ENCODE results near the gene ELMOD1. TPM values are rescaled to one million over a fixed set of nuclear protein-coding genes. Genes with fewer than 3 reads are reported as not detected.

The ELMOD1 gene
- total and polyA plus RNA-seq, 2 of the 4 experiments (the other 2 are of a cell fraction) = 0.18 to 0.29 TPM

- H4K91ac ChIP-seq (ENCODE audit: insufficient read depth, low read depth, low read length) = no peak overlapping the region
- no peaks in the 10 kb centered on the region for H3K9me1 ChIP-seq (ENCODE audit: insufficient read depth, low read length)
- intact Hi-C loops (cut with micrococcal nuclease) (no loop called here), dilution Hi-C loops (cut with HindIII; ENCODE audit: low sequenced_read_pairs, unreplicated experiment) (no loop called here), in situ Hi-C loops (cut with MboI; ENCODE audit: low sequenced_read_pairs) (no loop called here)
- H3K27ac ChIP-seq (ENCODE audit: insufficient read depth, low read length) = no peak overlapping the region
- H3K36me3 ChIP-seq (ENCODE audit: control insufficient read depth, insufficient read depth, low read length) = no peaks in the 10 kb centered on the region
- DNase-seq (no peak), ATAC-seq (ENCODE audit: low read depth) (no peak)
- H2BK5ac ChIP-seq (ENCODE audit: low read depth, low read length, poor library complexity, severe bottlenecking) = no peak overlapping the region
- H4K5ac ChIP-seq (ENCODE audit: low read depth, low read length) = no peak overlapping the region
- H4K20me1 ChIP-seq (ENCODE audit: insufficient read depth, low read length) = no peaks in the 10 kb centered on the region
- ChIA-PET POLR2A (ENCODE audit: unreplicated experiment) (interaction anchor here (0.7 kb wide), 1 partner anchor 64 kb away, joined by 3 read pairs; no protein-coding TSS in a partner anchor), CTCF (interaction anchor here (0.5 kb wide), 1 partner anchor 684 kb away, joined by 3 read pairs; no protein-coding TSS in a partner anchor)
- TF ChIP-seq SMC3 (IDR thresholded peaks at IDR 0.05; ENCODE audit: low read depth, low read length) (no peak), CHD1 (IDR thresholded peaks at IDR 0.05; ENCODE audit: low read depth, low read length) (no peak), POLR2A (IDR thresholded peaks at IDR 0.05; ENCODE audit: low read depth, low read length) (no peak), CEBPB (IDR thresholded peaks at IDR 0.05; ENCODE audit: low read depth, low read length) (no peak), BHLHE40 (IDR thresholded peaks at IDR 0.05; ENCODE audit: low read depth, low read length) (no peak), MAZ (IDR thresholded peaks at IDR 0.05; ENCODE audit: borderline replicate concordance, low read depth, low read length) (no peak), ELK1 (IDR thresholded peaks at IDR 0.05; ENCODE audit: borderline replicate concordance, low read depth, low read length) (no peak), NFE2L2 (IDR thresholded peaks at IDR 0.05; ENCODE audit: low read depth, low read length) (no peak), RAD21 (IDR thresholded peaks at IDR 0.05; ENCODE audit: low read length) (no peak), RCOR1 (IDR thresholded peaks at IDR 0.05; ENCODE audit: insufficient replicate concordance, low read length) (no peak), FOS (IDR thresholded peaks at IDR 0.05; ENCODE audit: low read depth, low read length) (no peak), MAFK (IDR thresholded peaks at IDR 0.05; ENCODE audit: low read depth, low read length) (no peak), MXI1 (IDR thresholded peaks at IDR 0.05; ENCODE audit: borderline replicate concordance, low read depth, low read length) (no peak), RFX5 (IDR thresholded peaks at IDR 0.05; ENCODE audit: low read depth, low read length) (no peak)
- TF ChIP-seq, protein P1, sequence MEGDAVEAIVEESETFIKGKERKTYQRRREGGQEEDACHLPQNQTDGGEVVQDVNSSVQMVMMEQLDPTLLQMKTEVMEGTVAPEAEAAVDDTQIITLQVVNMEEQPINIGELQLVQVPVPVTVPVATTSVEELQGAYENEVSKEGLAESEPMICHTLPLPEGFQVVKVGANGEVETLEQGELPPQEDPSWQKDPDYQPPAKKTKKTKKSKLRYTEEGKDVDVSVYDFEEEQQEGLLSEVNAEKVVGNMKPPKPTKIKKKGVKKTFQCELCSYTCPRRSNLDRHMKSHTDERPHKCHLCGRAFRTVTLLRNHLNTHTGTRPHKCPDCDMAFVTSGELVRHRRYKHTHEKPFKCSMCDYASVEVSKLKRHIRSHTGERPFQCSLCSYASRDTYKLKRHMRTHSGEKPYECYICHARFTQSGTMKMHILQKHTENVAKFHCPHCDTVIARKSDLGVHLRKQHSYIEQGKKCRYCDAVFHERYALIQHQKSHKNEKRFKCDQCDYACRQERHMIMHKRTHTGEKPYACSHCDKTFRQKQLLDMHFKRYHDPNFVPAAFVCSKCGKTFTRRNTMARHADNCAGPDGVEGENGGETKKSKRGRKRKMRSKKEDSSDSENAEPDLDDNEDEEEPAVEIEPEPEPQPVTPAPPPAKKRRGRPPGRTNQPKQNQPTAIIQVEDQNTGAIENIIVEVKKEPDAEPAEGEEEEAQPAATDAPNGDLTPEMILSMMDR (conservative IDR thresholded peaks at IDR 0.05; ENCODE audit: low read depth, low read length) = no peak
- TF ChIP-seq, protein P2, sequence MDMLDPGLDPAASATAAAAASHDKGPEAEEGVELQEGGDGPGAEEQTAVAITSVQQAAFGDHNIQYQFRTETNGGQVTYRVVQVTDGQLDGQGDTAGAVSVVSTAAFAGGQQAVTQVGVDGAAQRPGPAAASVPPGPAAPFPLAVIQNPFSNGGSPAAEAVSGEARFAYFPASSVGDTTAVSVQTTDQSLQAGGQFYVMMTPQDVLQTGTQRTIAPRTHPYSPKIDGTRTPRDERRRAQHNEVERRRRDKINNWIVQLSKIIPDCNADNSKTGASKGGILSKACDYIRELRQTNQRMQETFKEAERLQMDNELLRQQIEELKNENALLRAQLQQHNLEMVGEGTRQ (IDR thresholded peaks at IDR 0.05; ENCODE audit: low read depth, low read length) = no peak
- no peak overlapping the region for H3K4ac ChIP-seq (ENCODE audit: low read depth, low read length)
- H3K56ac ChIP-seq (ENCODE audit: extremely low read depth, insufficient read depth, low read length) = no peak overlapping the region
- H3K4me2 ChIP-seq (ENCODE audit: low read depth, low read length) = no peak overlapping the region
- H2BK120ac ChIP-seq (ENCODE audit: low read depth, low read length) = no peak overlapping the region
- no CpG with 5 or more reads among the region's 4 CpGs for WGBS, 2 experiments (ENCODE audit: extremely low coverage in 2 of 2, insufficient read length in 1 of 2)
- no peak overlapping the region for H2AK9ac ChIP-seq (replicated peaks; ENCODE audit: low read depth, low read length, poor library complexity)
- H3K9ac ChIP-seq (ENCODE audit: low read depth, low read length) = no peak overlapping the region
- H2AK5ac ChIP-seq (ENCODE audit: low read depth, low read length) = no peak overlapping the region
- H2BK15ac ChIP-seq (ENCODE audit: low read depth, low read length) = no peak overlapping the region
- H3K4me1 ChIP-seq (ENCODE audit: control insufficient read depth, insufficient read depth, low read length) = no peaks in the 10 kb centered on the region
- H3K14ac ChIP-seq (replicated peaks; ENCODE audit: low read depth, low read length) = no peak overlapping the region
- no peak overlapping the region for H3K23ac ChIP-seq (ENCODE audit: low read depth, low read length)
- peaks cover 4% of the 10 kb centered on the region for H3K27me3 ChIP-seq (ENCODE audit: control insufficient read depth, insufficient read depth, low read length)
- no TSS peak for BruUV-seq (replicated peaks)
- no peak overlapping the region for H2BK20ac ChIP-seq (ENCODE audit: low read depth, low read length)
- no peak overlapping the region for H3K18ac ChIP-seq (ENCODE audit: low read depth, low read length)
- no peaks in the 10 kb centered on the region for H3K9me3 ChIP-seq (ENCODE audit: control insufficient read depth, insufficient read depth, low read length)
- no peaks in the 10 kb centered on the region for H3K79me1 ChIP-seq (ENCODE audit: low read depth in 1 of 2, low read length in 2 of 2)
- H2AFZ ChIP-seq (replicated peaks; ENCODE audit: low read length, poor library complexity) = no peak overlapping the region
- H4K8ac ChIP-seq (ENCODE audit: low read depth in 2 of 2, low read length in 2 of 2) = no peak overlapping the region
- H3K4me3 ChIP-seq (ENCODE audit: insufficient read depth, low read depth, low read length) = no peak overlapping the region
These were observed 79.1 kb downstream of the ELMOD1 start for GRCh38 chr11:107669893-107670601.
